IMR-90 (cell line): ENCODE measurements around the gene ILF2. TPM values are rescaled to one million over a fixed set of nuclear protein-coding genes. Genes with fewer than 3 reads are reported as not detected.

Experiments used
- ATAC-seq: fragments of 200-7000 bp; cut with Tn5 transposase; 2 replicates; pipeline ENCODE4 v1.9.1; 2020; ENCODE audit warnings: low read depth, mild to moderate bottlenecking, moderate library complexity
- BruUV-seq: library from RNA; stranded (reverse); fragments of 400-500 nt; replicated peaks from 2 replicates; lab custom pipeline; 2021; lab: Mats Ljungman, UMichigan
- CTCF ChIA-PET: fragments of 300-600 bp; formaldehyde crosslinking; extraction: SDS; loops from one replicate; lab custom pipeline; 2021; ENCODE audit warnings: antibody characterized with exemption; lab: Yijun Ruan, JAX
- POLR2A ChIA-PET: fragments of 300-600 bp; sonication (Branson Sonifier 250); formaldehyde crosslinking; loops from one replicate; lab custom pipeline; 2022; ENCODE audit warnings: antibody characterized with exemption; ENCODE audit not compliant: unreplicated experiment; lab: Charles Lee
- DNase-seq: peaks from one replicate; pipeline ENCODE4 v3.0.0; 2013
- H2AFZ ChIP-seq: replicated peaks from 2 replicates; pipeline ENCODE3; 2013; ENCODE audit warnings: low read length, mild to moderate bottlenecking; ENCODE audit not compliant: poor library complexity
- H2AK5ac ChIP-seq: 2 replicates; pipeline ENCODE4 v1.6.1; 2013; ENCODE audit warnings: low read depth, low read length, inconsistent platforms
- H2AK9ac ChIP-seq: replicated peaks from 2 replicates; pipeline ENCODE3; 2013; ENCODE audit warnings: mild to moderate bottlenecking, low read depth, low read length, moderate library complexity; ENCODE audit not compliant: poor library complexity
- H2BK120ac ChIP-seq: 2 replicates; pipeline ENCODE4 v1.6.1; 2013; ENCODE audit warnings: low read depth, low read length, inconsistent platforms
- H2BK15ac ChIP-seq: 3 replicates; pipeline ENCODE4 v1.6.1; 2013; ENCODE audit warnings: low read depth, low read length, inconsistent platforms
- H2BK20ac ChIP-seq: 2 replicates; pipeline ENCODE4 v1.6.1; 2013; ENCODE audit warnings: low read depth, mild to moderate bottlenecking, inconsistent platforms, low read length, moderate library complexity
- H2BK5ac ChIP-seq: 2 replicates; pipeline ENCODE4 v1.6.1; 2013; ENCODE audit warnings: mild to moderate bottlenecking, low read depth, low read length, inconsistent platforms; ENCODE audit not compliant: poor library complexity, severe bottlenecking
- H3K14ac ChIP-seq: replicated peaks from 2 replicates; pipeline ENCODE4 v1.6.1; 2013; ENCODE audit warnings: low read depth, low read length, inconsistent platforms
- H3K18ac ChIP-seq: 2 replicates; pipeline ENCODE4 v1.6.1; 2013; ENCODE audit warnings: low read depth, low read length, control low read depth
- H3K23ac ChIP-seq: 2 replicates; pipeline ENCODE4 v1.6.1; 2013; ENCODE audit warnings: low read depth, low read length, inconsistent platforms
- H3K27ac ChIP-seq: 2 replicates; pipeline ENCODE4 v1.5.1; 2013; ENCODE audit warnings: mild to moderate bottlenecking, control low read depth, low read length; ENCODE audit not compliant: insufficient read depth
- H3K27me3 ChIP-seq: 2 replicates; pipeline ENCODE4 v1.6.1; 2013; ENCODE audit warnings: low read length; ENCODE audit not compliant: control insufficient read depth, insufficient read depth
- H3K36me3 ChIP-seq: 2 replicates; pipeline ENCODE4 v1.6.1; 2013; ENCODE audit warnings: low read length, mixed read lengths; ENCODE audit not compliant: control insufficient read depth, insufficient read depth
- H3K4ac ChIP-seq: 2 replicates; pipeline ENCODE4 v1.6.1; 2013; ENCODE audit warnings: low read depth, low read length, inconsistent platforms
- H3K4me1 ChIP-seq: 2 replicates; pipeline ENCODE4 v1.6.1; 2013; ENCODE audit warnings: low read length, mixed read lengths; ENCODE audit not compliant: control insufficient read depth, insufficient read depth
- H3K4me2 ChIP-seq: 2 replicates; pipeline ENCODE4 v1.6.1; 2013; ENCODE audit warnings: low read depth, mild to moderate bottlenecking, control low read depth, low read length, moderate library complexity
- H3K4me3 ChIP-seq: 2 replicates; pipeline ENCODE4 v1.5.1; 2013; ENCODE audit warnings: low read depth, mild to moderate bottlenecking, control low read depth, low read length, moderate library complexity; ENCODE audit not compliant: insufficient read depth
- H3K56ac ChIP-seq: 2 replicates; pipeline ENCODE4 v1.6.1; 2013; ENCODE audit warnings: low read length, inconsistent platforms; ENCODE audit not compliant: insufficient read depth; ENCODE audit errors: extremely low read depth
- H3K79me1 ChIP-seq, 2 experiments: 2 replicates each; pipeline ENCODE4 v1.6.1; 2013; ENCODE audit warnings: low read length in 2 of 2, inconsistent platforms in 1 of 2, low read depth in 1 of 2
- H3K9ac ChIP-seq: 2 replicates; pipeline ENCODE4 v1.6.1; 2013; ENCODE audit warnings: low read depth, low read length, control low read depth
- H3K9me1 ChIP-seq: 2 replicates; pipeline ENCODE4 v1.6.1; 2013; ENCODE audit warnings: low read length, inconsistent platforms; ENCODE audit not compliant: insufficient read depth
- H3K9me3 ChIP-seq: 2 replicates; pipeline ENCODE4 v1.6.1; 2013; ENCODE audit warnings: low read length; ENCODE audit not compliant: control insufficient read depth, insufficient read depth
- H4K20me1 ChIP-seq: 2 replicates; pipeline ENCODE4 v1.6.1; 2013; ENCODE audit warnings: low read length, inconsistent platforms; ENCODE audit not compliant: insufficient read depth
- H4K5ac ChIP-seq: 2 replicates; pipeline ENCODE4 v1.6.1; 2013; ENCODE audit warnings: mild to moderate bottlenecking, low read depth, low read length, control low read depth
- H4K8ac ChIP-seq, 2 experiments: 2 replicates each; pipeline ENCODE4 v1.6.1; 2013; ENCODE audit warnings: low read depth in 2 of 2, low read length in 2 of 2, control low read depth in 1 of 2, inconsistent platforms in 1 of 2
- H4K91ac ChIP-seq: 2 replicates; pipeline ENCODE4 v1.6.1; 2013; ENCODE audit warnings: low read depth, low read length, inconsistent platforms; ENCODE audit not compliant: insufficient read depth
- BHLHE40 ChIP-seq: fragments of 150-350 bp; IDR thresholded peaks from 2 replicates; pipeline ENCODE4 v1.6.1; 2016; ENCODE audit warnings: mild to moderate bottlenecking, low read depth, low read length
- CHD1 ChIP-seq: IDR thresholded peaks from 2 replicates; pipeline ENCODE4 v1.6.1; 2012; ENCODE audit warnings: low read depth, low read length, improper control_type of control experiment
- FOS ChIP-seq: fragments of 150-350 bp; IDR thresholded peaks from 2 replicates; pipeline ENCODE4 v1.6.1; 2016; ENCODE audit warnings: low read depth, low read length
- MAFK ChIP-seq: IDR thresholded peaks from 2 replicates; pipeline ENCODE4 v1.6.1; 2012; ENCODE audit warnings: low read depth, low read length, improper control_type of control experiment
- MAZ ChIP-seq: IDR thresholded peaks from 2 replicates; pipeline ENCODE4 v1.6.1; 2012; ENCODE audit warnings: low read depth, mild to moderate bottlenecking, low read length, improper control_type of control experiment, moderate library complexity, borderline replicate concordance
- RAD21 ChIP-seq: IDR thresholded peaks from 2 replicates; pipeline ENCODE4 v1.6.1; 2012; ENCODE audit warnings: low read length, improper control_type of control experiment
- WGBS, 2 experiments: methylation state at CpG; one replicate each; pipeline versions ENCODE4 v1.1.5 to v1.1.7; 2013; ENCODE audit warnings: missing lambda C conversion rate in 2 of 2; ENCODE audit not compliant: insufficient read length in 1 of 2; ENCODE audit errors: extremely low coverage in 2 of 2; 5-methylcytosine and 5-hydroxymethylcytosine counted together
- dilution Hi-C: fragments of 300-500 bp; cut with HindIII; formaldehyde crosslinking; loops from one replicate; pipeline ENCODE4 v1.14.3; 2018; ENCODE audit warnings: low sequenced_read_pairs; ENCODE audit not compliant: unreplicated experiment
- in situ Hi-C: fragments of 300-500 bp; cut with MboI; formaldehyde crosslinking; loops from 3 replicates; pipeline ENCODE4 v1.14.3; 2019; ENCODE audit warnings: low sequenced_read_pairs, inconsistent platforms, mixed read lengths
- intact Hi-C: fragments of 100-400 bp; cut with micrococcal nuclease; formaldehyde crosslinking; loops from 2 replicates; pipeline ENCODE4 v1.10.0; 2022
- polyA plus RNA-seq, 3 experiments: library from polyadenylated mRNA; depleted of rRNA; stranded (reverse); fragments of >200 nt; gene quantifications; 2 replicates each; pipeline ENCODE4 v1.2.3, GENCODE V29; 2012; ENCODE audit warnings: low replicate concordance in 1 of 3
- total RNA-seq: library from RNA; depleted of rRNA; stranded (reverse); fragments of >200 nt; gene quantifications from 2 replicates; pipeline ENCODE4 v1.2.3, GENCODE V29; 2012
- TF ChIP-seq, protein P1 (sequence below): fragments of 150-350 bp; IDR thresholded peaks from 2 replicates; pipeline ENCODE4 v1.6.1; 2016; ENCODE audit warnings: low read depth, mild to moderate bottlenecking, low read length, moderate library complexity, borderline replicate concordance
- TF ChIP-seq, protein P2 (sequence below): fragments of 150-350 bp; IDR thresholded peaks from 2 replicates; pipeline ENCODE4 v1.6.1; 2017; ENCODE audit warnings: mild to moderate bottlenecking, antibody characterized with exemption, low read length, low read depth

Gene ILF2
- total and polyA plus RNA-seq, 2 of the 4 experiments (the other 2 are of a cell fraction): 273 to 504 TPM

DNA sequence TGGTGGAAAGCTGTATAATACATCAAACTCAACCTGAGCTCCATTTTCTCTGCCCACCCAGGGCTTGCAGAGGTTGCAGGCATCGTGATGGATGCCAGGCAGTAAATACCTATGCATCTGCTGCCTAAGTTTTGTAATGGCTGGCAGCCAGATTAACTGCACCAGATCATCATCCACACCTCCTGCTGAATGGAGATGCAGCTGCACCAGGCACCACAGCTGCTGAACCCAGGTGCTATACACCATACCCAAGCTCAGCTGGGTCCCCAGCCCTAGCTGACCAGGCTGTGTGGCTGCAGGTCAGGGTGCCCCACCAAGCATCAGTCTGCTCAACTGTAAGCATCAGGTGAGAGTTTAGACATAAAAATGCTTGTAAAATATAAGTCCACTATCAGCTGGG is 19.0 kb downstream of the ILF2 start:
- in situ Hi-C loops: no loop called here
- DNase-seq: no peak
- Histone ChIP-seq H2AFZ (no peak overlapping the region), H3K9me1 (peaks cover 10% of the 10 kb centered on the region), H3K56ac (no peak overlapping the region), H3K79me1 (no peaks in the 10 kb centered on the region; a peak in 1 of 4 replicates), H3K18ac (no peak overlapping the region), H4K20me1 (no peaks in the 10 kb centered on the region), H3K14ac (no peak overlapping the region), H3K36me3 (0 out of 2 replicates have a peak, but pooled peaks cover 3% of the 10 kb centered on the region), H2BK15ac (no peak overlapping the region), H3K9ac (no peak overlapping the region), H3K9me3 (no peaks in the 10 kb centered on the region), H2BK120ac (no peak overlapping the region), H3K23ac (no peak overlapping the region), H3K27ac (no peak overlapping the region), H2BK5ac (no peak overlapping the region), H3K4me2 (no peak overlapping the region), H2AK9ac (no peak overlapping the region), H3K4me3 (no peak overlapping the region), H3K4ac (no peak overlapping the region), H2AK5ac (no peak overlapping the region), H3K4me1 (peaks cover 7% of the 10 kb centered on the region), H2BK20ac (no peak overlapping the region; the same call in 1 of the 2 replicates), H3K27me3 (no peaks in the 10 kb centered on the region), H4K5ac (no peak overlapping the region), H4K91ac (no peak overlapping the region), H4K8ac (no peak overlapping the region)
- ChIA-PET CTCF (no interaction called here), POLR2A (interaction anchor here (0.6 kb wide), 1 partner anchor 17 kb away, joined by 4 read pairs; no protein-coding TSS in a partner anchor)
- dilution Hi-C loops: no loop called here
- WGBS, 2 experiments: no CpG with 5 or more reads among the region's 1 CpG
- no peak for ATAC-seq
- TF ChIP-seq RAD21 (no peak), FOS (no peak), MAZ (no peak), CHD1 (no peak), MAFK (no peak), BHLHE40 (no peak)
- TF ChIP-seq, protein P1, sequence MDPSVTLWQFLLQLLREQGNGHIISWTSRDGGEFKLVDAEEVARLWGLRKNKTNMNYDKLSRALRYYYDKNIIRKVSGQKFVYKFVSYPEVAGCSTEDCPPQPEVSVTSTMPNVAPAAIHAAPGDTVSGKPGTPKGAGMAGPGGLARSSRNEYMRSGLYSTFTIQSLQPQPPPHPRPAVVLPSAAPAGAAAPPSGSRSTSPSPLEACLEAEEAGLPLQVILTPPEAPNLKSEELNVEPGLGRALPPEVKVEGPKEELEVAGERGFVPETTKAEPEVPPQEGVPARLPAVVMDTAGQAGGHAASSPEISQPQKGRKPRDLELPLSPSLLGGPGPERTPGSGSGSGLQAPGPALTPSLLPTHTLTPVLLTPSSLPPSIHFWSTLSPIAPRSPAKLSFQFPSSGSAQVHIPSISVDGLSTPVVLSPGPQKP: no peak
- TF ChIP-seq, protein P2, sequence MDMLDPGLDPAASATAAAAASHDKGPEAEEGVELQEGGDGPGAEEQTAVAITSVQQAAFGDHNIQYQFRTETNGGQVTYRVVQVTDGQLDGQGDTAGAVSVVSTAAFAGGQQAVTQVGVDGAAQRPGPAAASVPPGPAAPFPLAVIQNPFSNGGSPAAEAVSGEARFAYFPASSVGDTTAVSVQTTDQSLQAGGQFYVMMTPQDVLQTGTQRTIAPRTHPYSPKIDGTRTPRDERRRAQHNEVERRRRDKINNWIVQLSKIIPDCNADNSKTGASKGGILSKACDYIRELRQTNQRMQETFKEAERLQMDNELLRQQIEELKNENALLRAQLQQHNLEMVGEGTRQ: no peak
- BruUV-seq: no TSS peak
- intact Hi-C loops: loop anchor here (1.0 kb wide), 1 partner anchor 79 kb away; no protein-coding TSS in a partner anchor
